Tibial nerve (tissue), 4 donors: Measurements from ENCODE around the gene MED12L.

Source experiments
- EP300 ChIP-seq, 2 donors: sonication (generic); formaldehyde crosslinking; IDR thresholded peaks; one replicate each; pipeline ENCODE4 v1.6.1; 2017; ENCODE audit warnings: antibody characterized with exemption in 2 of 2, mild to moderate bottlenecking in 1 of 2
- POLR2A ChIP-seq, 2 donors: fragments of 450-650 bp; IDR thresholded peaks; one replicate each; pipeline ENCODE4 v1.6.1; 2017; ENCODE audit warnings: antibody characterized with exemption in 2 of 2, mild to moderate bottlenecking in 2 of 2, moderate library complexity in 2 of 2
- TF ChIP-seq, protein P1 (sequence below), 5 experiments: fragments of 200-600 bp in 3 of 5; fragments of 450-650 bp in 2 of 5; sonication (generic) in 3 of 5; IDR thresholded peaks; one replicate each; pipeline ENCODE4 v1.5.1; 2016 to 2019; ENCODE audit warnings: antibody characterized with exemption in 5 of 5, mild to moderate bottlenecking in 3 of 5, moderate library complexity in 2 of 5

DNA sequence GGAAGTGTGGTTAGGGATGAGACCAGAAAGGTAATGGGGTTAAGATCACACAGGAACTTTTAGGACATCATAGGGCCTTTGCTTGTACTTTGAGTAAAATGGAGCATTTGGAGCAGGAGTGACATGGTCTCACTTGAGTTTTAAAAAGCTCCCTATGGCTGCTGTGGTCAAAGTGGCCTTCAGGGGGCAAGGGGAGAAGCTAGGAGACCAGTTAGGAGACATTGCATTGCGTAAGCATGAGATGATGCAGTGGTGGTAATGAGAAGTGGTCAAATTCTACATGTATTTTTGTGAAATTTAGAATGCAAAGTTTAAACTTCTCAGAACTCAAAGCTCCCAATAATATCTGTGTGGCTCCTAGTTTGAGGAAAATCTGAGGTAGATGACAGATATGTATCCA lies 27.9 kb downstream of the MED12L start:
- TF ChIP-seq POLR2A (IDR thresholded peaks at IDR 0.05) (no peak), EP300 (IDR thresholded peaks at IDR 0.05) (no peak)
- TF ChIP-seq, protein P1, sequence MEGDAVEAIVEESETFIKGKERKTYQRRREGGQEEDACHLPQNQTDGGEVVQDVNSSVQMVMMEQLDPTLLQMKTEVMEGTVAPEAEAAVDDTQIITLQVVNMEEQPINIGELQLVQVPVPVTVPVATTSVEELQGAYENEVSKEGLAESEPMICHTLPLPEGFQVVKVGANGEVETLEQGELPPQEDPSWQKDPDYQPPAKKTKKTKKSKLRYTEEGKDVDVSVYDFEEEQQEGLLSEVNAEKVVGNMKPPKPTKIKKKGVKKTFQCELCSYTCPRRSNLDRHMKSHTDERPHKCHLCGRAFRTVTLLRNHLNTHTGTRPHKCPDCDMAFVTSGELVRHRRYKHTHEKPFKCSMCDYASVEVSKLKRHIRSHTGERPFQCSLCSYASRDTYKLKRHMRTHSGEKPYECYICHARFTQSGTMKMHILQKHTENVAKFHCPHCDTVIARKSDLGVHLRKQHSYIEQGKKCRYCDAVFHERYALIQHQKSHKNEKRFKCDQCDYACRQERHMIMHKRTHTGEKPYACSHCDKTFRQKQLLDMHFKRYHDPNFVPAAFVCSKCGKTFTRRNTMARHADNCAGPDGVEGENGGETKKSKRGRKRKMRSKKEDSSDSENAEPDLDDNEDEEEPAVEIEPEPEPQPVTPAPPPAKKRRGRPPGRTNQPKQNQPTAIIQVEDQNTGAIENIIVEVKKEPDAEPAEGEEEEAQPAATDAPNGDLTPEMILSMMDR (IDR thresholded peaks at IDR 0.05), result no peak
